Non-pigmented ciliary epithelial cell (primary cell): Measurements from ENCODE around the gene KRT5.
"Not testable (repeated sequence)": the region's sequence is repeated elsewhere in the genome, so short reads cannot be mapped to it uniquely, and the experiment has no call there.

Experiments
- DNase-seq: peaks from one replicate; pipeline ENCODE4 v3.0.0-alpha.2; 2010; ENCODE audit warnings: low read depth

Gene KRT5

DNA sequence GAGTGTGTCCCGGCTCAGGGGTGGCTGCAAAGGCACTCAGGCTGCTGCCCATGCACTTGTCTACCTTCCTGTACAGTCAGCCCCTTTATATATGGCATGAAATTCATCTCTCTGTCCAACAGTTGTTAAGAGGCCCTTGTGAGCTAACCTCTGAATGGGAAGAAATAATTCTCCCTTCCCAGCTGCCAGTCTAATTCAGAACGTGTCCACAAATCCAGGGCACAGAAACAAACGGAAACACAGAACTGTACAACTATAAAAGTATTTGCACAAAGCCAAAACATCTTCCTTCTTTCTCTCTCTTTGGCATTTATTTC lies 849 bp downstream of the KRT5 start:
- DNase-seq, result no peak

- DNase-seq, result no peak
Observed at GRCh38 chr12:52518574-52519386, 1.4 kb downstream of the KRT5 start.

DNA sequence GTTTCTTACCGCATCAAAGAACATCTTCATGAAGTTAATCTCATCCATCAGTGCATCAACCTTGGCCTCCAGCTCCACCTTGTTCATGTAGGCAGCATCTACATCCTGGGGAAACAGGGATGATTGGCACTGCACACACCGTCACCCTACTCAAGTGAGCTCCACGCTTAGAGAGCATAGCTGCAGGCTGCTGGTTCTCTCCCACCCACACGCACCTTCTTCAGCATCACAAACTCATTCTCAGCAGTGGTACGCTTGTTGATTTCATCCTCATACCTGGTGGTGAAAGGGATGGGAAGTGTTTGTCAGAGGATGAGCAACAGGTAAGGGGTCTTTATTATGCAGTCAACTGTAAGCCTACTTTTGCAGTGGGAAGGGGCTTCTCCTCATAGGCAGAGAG lies 2.3 kb downstream of the KRT5 start:
- DNase-seq, result no peak

DNA sequence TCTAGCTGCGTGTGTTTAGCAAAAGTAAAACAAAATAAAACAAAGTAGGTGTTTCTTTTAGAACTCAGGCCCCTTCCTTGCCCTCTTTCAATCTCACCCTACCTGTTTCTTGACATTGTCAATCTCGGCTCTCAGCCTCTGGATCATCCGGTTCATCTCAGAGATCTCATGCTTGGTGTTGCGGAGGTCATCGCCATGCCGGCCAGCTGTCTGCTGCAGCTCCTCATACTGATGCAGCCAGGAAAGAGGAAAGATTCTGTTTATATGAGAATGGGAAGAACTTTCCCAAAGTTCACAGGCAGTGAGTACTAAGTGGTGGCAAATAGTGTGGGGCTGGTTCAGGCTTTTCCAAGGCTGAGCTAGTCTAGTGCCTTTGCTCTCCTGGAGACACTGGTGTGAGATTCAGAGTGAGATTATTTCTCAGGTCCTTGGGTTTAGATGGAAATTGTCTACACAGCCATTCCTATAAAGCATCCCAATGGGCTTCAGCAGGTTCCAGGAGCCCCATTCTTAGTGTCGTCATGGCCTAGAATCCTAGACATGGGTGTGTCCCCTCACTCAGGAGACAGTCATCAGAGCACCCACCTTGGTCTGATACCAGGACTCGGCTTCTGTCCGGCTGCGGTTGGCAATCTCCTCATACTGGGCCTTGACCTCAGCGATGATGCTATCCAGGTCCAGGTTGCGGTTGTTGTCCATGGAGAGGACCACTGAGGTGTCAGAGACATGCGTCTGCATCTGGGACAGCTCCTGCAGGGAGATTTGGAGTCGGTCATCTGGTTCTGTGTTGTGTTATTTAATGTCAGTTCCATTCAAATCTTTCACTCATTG lies 3.0 kb downstream of the KRT5 start:
- no peak for DNase-seq

GRCh38 chr12:52515927-52516831 lies 4.0 kb downstream of the KRT5 start:
- DNase-seq, result no peak

DNA sequence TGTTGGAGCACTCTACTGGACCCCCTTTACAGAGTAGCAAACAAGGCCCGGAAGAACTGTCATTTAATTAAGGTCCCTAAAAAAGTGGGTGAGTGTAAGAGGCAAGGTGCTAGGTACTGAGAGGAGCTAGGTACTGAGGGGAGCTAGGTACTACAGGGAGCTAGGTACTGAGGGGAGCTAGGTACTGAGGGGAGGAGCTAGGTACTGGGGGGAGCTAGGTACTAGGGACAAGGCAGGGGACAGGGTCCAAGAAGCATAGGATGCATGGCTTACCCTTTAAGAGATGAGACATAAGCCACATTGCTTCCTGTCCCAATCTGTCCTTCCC lies 4.9 kb downstream of the KRT5 start:
- DNase-seq, result no peak

- DNase-seq, result no peak
Observed at GRCh38 chr12:52514471-52515318, 5.5 kb downstream of the KRT5 start.

GRCh38 chr12:52513736-52514135 lies 6.5 kb downstream of the KRT5 start:
- DNase-seq, result no peak

GRCh38 chr12:52508211-52508610 lies 12.0 kb downstream of the KRT5 start:
- DNase-seq, result no peak

GRCh38 chr12:52506858-52507715 lies 13.1 kb downstream of the KRT5 start:
- peak; percentile 58 for DNase-seq

DNA sequence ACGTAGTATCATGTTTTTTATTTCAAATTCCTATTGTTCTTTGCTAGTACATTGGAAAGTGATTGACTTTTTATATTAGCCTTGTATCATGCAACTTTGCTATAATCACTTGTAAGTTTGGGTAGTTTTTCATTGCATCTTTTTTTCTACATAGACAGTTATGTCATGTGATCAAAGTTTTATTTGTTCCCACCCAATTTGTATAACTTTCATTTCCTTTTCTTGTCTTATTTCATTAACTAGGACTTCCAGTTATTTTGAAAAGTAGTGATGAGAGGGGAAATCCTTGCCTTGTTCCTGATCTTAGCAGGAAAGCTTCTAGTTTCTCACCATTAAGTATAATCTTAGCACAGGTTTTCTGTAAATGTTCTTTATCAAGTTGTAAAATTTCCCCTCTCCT lies 17.3 kb downstream of the KRT5 start:
- no peak for DNase-seq

GRCh38 chr12:52501490-52501889 lies 18.7 kb downstream of the KRT5 start:
- no peak for DNase-seq

GRCh38 chr12:52500574-52500973 lies 19.6 kb downstream of the KRT5 start:
- DNase-seq, result not testable (repeated sequence)

- no peak for DNase-seq
Observed at GRCh38 chr12:52499806-52500560, 20.2 kb downstream of the KRT5 start.

DNA sequence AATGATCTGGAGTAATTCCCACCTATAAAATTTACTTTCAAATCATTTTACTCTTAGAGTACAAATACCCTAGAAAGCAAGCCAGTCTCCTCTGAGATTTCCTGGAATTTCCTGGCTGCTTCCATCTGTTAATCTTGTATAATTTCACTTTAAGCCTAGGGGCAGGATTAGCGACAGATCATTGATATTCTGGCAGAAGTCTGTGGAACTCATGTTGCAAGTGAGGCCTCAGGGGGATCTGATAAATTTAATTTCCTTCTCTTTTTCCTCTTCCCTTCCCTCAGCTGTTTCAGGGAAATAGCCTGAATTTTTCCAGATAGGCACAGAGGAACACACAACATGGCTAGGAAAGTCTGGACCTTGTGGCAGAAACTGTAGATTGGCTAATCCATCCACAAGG lies 21.2 kb downstream of the KRT5 start:
- DNase-seq, result no peak

GRCh38 chr12:52497975-52498374 lies 22.2 kb downstream of the KRT5 start:
- no peak for DNase-seq

- no peak for DNase-seq
Observed at GRCh38 chr12:52496590-52497071, 23.6 kb downstream of the KRT5 start.

- no peak for DNase-seq
Observed at GRCh38 chr12:52496054-52496453, 24.1 kb downstream of the KRT5 start.

DNA sequence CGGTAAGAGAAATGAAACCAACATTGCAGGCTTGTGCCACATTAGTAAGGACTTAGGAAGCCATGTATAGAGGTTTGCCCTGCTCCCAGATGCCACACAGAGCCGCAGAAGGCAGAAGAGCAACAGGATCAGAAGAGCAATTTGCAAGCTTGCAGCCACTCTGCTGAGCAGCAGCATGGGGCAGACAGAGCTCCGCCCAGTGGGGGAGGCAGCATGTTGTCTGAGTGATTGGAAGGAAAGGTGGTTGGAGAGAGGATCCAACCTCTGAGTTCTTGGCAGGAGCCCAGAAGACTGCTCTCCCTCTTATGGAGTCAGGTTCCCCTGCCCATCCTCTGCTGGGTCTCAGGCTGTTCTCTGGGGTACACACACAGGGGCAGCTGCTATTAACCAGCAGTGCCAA lies 24.8 kb downstream of the KRT5 start:
- DNase-seq, result no peak

GRCh38 chr12:52494518-52494917 lies 25.7 kb downstream of the KRT5 start:
- no peak for DNase-seq
